ENCODE data around the gene TFF2.

The TFF2 gene

GRCh38 chr21:42297377-42297776 lies 53.4 kb downstream of the TFF2 start:
- DNase-seq (ENCODE audit: low read depth) = no peak
- no peak for TF ChIP-seq CTCF (IDR thresholded peaks at IDR 0.05; ENCODE audit: low read length, missing control alignments)
- no peak overlapping the region for H3K4me3 ChIP-seq (replicated peaks; ENCODE audit: low read depth, low read length)

- H3K4me3 ChIP-seq (replicated peaks; ENCODE audit: low read depth, low read length) = no peak overlapping the region
- no peak for TF ChIP-seq CTCF (IDR thresholded peaks at IDR 0.05; ENCODE audit: low read length, missing control alignments)
- no peak for DNase-seq (ENCODE audit: low read depth)
Observed at GRCh38 chr21:42296501-42296900, 54.3 kb downstream of the TFF2 start.
